ENCODE measurements around the gene PPARGC1A. TPM values are rescaled to one million over a fixed set of nuclear protein-coding genes. Genes with fewer than 3 reads are reported as not detected.

Gene PPARGC1A
- total and polyA plus RNA-seq, 7 donors, result 2.0 to 8.6 (median 4.7) TPM

DNA sequence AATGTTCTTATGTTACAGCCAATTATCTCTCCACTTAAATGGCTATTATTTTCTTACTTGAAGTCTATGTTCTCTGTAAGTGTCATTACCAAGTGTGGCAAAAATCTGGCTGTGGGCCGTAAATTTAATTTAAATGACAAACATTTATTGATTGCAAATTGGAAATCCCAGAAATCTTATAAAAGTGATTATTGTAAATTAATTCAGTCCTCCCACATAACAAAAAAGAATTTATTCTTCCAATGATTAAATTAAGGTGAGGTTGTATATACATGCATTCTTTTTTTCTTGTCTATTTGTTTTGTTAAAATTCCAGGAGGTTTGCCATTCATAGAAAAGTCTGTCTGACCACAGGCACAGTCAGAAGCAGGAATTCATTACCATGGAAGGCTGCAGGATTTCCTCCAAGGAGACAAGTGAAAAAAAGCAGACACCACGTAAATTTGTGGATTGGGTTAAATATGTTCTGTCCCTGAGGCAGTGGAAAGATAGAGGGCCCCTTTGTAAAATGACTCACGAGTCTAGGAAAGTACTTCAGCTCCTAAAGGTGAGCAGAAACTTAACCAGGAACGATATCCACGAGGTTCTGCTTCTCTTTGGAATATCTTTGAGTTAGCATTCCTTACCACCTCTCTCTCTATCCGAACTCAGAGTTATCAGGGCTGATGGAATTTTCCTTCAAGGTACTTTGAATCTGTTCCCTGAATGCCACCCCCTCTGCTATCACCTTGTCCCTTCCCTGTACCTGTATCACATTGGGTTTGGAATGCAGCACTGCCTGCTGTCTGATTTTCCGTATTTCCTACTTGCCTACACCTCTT, 10.7 kb downstream of the PPARGC1A start:
- Histone ChIP-seq H3K27ac (peak overlapping the region; percentile 48 to 79 (median 68)), H3K4me1 (peaks cover 0 to 68% (median 51%) of the 10 kb centered on the region in 4 donors), H3K4me3 (no peak overlapping the region), H3K36me3 (no peaks in the 10 kb centered on the region), H3K9me3 (no peaks in the 10 kb centered on the region), H3K27me3 (no peaks in the 10 kb centered on the region)
- DNase-seq, result no peak
- 33 to 68% methylated on average over 7 of the region's 7 CpGs for WGBS, 2 donors
- peak; percentile 55 to 87 (median 71) for TF ChIP-seq POLR2AphosphoS5 (IDR thresholded peaks at IDR 0.05)
- no peak for TF ChIP-seq POLR2A (IDR thresholded peaks at IDR 0.05)
- TF ChIP-seq, protein P1, sequence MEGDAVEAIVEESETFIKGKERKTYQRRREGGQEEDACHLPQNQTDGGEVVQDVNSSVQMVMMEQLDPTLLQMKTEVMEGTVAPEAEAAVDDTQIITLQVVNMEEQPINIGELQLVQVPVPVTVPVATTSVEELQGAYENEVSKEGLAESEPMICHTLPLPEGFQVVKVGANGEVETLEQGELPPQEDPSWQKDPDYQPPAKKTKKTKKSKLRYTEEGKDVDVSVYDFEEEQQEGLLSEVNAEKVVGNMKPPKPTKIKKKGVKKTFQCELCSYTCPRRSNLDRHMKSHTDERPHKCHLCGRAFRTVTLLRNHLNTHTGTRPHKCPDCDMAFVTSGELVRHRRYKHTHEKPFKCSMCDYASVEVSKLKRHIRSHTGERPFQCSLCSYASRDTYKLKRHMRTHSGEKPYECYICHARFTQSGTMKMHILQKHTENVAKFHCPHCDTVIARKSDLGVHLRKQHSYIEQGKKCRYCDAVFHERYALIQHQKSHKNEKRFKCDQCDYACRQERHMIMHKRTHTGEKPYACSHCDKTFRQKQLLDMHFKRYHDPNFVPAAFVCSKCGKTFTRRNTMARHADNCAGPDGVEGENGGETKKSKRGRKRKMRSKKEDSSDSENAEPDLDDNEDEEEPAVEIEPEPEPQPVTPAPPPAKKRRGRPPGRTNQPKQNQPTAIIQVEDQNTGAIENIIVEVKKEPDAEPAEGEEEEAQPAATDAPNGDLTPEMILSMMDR (IDR thresholded peaks at IDR 0.05), result no peak
- peak in 2 of 4 donors; percentile 5 to 73 for TF ChIP-seq EP300 (IDR thresholded peaks at IDR 0.05)
- intact Hi-C loops (cut with DNase I), result no loop called here

DNA sequence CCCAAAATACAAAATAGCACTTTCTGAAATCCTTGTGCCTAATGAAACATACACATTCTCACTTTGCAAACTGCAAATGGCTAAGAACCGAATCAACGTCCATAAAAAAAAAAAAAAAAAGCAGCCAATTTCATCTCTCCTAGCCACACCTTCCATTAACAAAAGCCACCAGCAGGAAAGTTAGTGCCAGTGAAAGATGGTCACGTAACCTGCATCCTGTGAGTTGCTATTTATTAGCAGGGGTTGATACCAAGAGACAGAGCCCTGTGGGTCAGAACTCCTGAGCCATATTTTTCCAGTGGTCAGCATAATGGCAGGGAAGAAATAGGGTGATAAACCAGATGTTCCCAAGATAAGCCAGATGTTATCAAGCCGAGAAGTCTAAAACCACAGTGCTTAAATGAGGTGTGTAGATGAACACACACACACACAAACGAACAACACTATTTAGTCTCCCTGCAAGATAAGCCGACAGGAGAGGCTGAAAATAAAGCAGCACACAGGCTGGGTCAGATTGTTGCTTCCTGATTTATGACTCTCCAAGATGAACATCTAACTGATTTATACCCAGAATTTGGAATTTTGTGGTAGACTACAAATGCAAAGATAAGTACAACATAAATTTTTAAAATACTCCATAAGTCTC, 11.5 kb downstream of the PPARGC1A start:
- DNase-seq, result no peak
- TF ChIP-seq EP300 (IDR thresholded peaks at IDR 0.05), result no peak
- TF ChIP-seq, protein P1 (IDR thresholded peaks at IDR 0.05), result no peak
- TF ChIP-seq POLR2AphosphoS5 (IDR thresholded peaks at IDR 0.05), result no peak
- no peak for TF ChIP-seq POLR2A (IDR thresholded peaks at IDR 0.05)
- Histone ChIP-seq H3K36me3 (no peaks in the 10 kb centered on the region), H3K4me3 (no peak overlapping the region), H3K4me1 (peaks cover 0 to 68% (median 52%) of the 10 kb centered on the region in 4 donors), H3K27me3 (no peaks in the 10 kb centered on the region), H3K27ac (peak overlapping the region; percentile 48 to 79 (median 68)), H3K9me3 (no peaks in the 10 kb centered on the region)
- intact Hi-C loops (cut with DNase I), result no loop called here
- 16 to 60% methylated on average over 6 of the region's 6 CpGs for WGBS, 2 donors

DNA sequence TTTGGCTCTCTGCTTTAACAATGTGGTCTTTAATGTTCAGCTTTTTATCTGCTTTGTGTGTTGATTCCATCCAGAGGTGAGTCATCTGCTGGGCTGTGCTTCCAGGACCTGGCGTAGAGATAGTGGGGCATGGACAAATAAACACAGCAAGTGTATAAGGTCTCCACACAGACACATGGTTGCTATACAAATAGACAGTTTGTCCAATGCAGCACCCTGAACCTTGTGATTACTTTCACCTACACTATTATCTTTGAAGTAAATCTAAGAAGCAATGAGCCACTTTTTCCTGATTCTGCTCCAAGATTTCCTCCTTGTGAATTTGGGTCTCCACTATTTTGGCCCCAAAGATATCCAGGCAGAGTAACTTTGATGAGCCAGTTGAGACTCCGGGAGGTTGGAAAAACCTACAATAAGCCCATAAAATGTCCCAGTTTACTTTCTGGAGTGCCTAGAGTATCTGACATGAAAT, 12.1 kb downstream of the PPARGC1A start:
- peaks cover 0 to 63% (median 49%) of the 10 kb centered on the region in 4 donors for H3K4me1 ChIP-seq
- no peak for DNase-seq
- no peak overlapping the region for H3K4me3 ChIP-seq
- intact Hi-C loops (cut with DNase I), result no loop called here
- no peaks in the 10 kb centered on the region for H3K9me3 ChIP-seq
- no peaks in the 10 kb centered on the region for H3K36me3 ChIP-seq
- WGBS, 2 donors, result 15 to 67% methylated on average over 2 of the region's 2 CpGs
- peak overlapping the region; percentile 48 to 79 (median 68) for H3K27ac ChIP-seq
- TF ChIP-seq, protein P1 (IDR thresholded peaks at IDR 0.05), result no peak
- TF ChIP-seq EP300 (IDR thresholded peaks at IDR 0.05) (no peak), POLR2AphosphoS5 (IDR thresholded peaks at IDR 0.05) (peak in 1 of 4 donors; percentile 20), POLR2A (IDR thresholded peaks at IDR 0.05) (no peak)
- no peaks in the 10 kb centered on the region for H3K27me3 ChIP-seq

DNA sequence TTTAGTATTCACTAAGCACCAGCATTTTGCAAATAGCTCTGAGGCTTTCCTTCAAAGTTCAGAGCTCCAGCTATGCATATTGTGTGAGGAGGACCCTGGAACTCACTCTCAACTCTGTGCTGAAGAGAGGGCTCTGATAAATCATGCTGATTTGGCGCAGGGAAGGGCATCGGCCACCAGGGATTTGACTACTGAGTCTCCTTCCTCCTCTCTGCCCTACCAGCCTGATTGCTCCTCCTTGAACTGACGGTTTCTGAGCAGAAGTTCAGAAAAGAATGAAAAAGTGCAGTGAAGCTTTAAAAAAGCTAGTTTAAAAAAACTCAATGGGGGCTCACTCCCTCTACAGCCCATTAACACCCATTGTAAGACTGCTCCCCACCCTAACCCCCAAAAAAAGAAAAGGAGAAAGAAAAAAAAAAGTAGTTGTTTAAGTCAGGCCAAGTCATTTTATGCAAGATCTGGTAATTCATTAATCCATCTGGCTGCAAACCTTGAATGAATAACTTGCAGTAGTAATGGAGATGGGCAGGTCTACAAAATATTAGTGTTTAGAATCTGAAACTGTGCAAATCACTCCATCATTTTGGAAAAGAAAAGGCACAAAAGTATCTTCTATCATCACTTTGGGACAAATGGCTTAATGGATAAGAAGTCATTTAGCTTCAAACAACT, 13.3 kb downstream of the PPARGC1A start:
- intact Hi-C loops (cut with DNase I), result no loop called here
- no peak for DNase-seq
- peak overlapping the region in 2 of 4 donors; percentile 75 to 79 for H3K27ac ChIP-seq
- H3K36me3 ChIP-seq, result no peaks in the 10 kb centered on the region
- H3K4me3 ChIP-seq, result no peak overlapping the region
- H3K27me3 ChIP-seq, result no peaks in the 10 kb centered on the region
- WGBS, 2 donors, result 16 to 70% methylated on average over 3 of the region's 3 CpGs
- H3K9me3 ChIP-seq, result no peaks in the 10 kb centered on the region
- peaks cover 0 to 61% (median 47%) of the 10 kb centered on the region in 4 donors for H3K4me1 ChIP-seq
- TF ChIP-seq, protein P1 (IDR thresholded peaks at IDR 0.05), result no peak
- TF ChIP-seq POLR2AphosphoS5 (IDR thresholded peaks at IDR 0.05) (no peak), EP300 (IDR thresholded peaks at IDR 0.05) (no peak), POLR2A (IDR thresholded peaks at IDR 0.05) (no peak)
